ENCODE results near the gene DAP.
A peak's percentile ranks its signal among the peaks of the same experiment; 100 is the strongest.

Gene DAP

DNA sequence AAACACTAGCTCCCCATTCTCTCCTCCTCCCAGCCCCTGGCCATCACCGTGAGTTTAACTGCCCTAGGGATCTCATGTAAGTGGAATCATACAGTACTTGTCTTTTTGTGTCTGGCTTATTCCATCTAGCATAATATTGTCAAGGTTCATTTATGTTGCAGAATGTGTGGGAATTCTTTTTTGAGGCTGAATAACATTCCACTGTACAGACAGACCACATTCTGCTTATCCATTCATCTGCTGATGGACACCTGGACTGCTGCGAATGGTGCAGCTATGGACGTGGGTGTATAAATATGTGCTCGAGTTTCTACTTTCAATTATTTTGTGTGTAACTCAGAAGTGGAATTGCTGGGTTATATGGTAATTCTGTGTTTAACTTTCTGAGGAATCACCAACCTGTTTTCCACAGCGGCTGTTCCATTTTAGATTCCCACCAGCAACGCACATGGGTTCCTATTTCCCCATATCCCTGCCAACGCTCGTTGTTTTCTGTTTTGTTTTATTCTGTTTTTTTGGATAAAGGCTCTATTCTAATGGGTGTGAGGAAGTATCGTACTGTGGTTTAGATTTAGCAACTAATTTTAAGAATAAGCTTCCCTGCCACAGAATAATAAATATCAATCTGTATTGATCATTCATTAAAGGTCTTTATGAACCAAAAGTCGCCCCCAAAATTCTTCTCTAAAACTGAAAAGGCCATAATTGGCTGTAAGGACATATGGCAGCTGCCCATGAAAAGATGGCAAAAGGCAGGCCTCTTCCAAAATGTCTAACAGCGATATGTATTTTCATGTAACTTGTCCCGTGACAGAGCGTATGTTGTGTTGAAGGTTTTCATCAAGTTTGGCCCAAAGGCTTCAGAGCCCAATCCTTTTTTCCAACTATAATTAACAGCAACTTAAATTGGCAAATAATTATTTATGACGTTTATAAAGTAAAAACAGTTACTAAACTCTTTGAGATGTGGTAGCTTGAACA, 70.3 kb downstream of the DAP start:
- no peak for FAIRE-seq
- DNase-seq (ENCODE audit: low spot score), result peak; percentile 48

DNA sequence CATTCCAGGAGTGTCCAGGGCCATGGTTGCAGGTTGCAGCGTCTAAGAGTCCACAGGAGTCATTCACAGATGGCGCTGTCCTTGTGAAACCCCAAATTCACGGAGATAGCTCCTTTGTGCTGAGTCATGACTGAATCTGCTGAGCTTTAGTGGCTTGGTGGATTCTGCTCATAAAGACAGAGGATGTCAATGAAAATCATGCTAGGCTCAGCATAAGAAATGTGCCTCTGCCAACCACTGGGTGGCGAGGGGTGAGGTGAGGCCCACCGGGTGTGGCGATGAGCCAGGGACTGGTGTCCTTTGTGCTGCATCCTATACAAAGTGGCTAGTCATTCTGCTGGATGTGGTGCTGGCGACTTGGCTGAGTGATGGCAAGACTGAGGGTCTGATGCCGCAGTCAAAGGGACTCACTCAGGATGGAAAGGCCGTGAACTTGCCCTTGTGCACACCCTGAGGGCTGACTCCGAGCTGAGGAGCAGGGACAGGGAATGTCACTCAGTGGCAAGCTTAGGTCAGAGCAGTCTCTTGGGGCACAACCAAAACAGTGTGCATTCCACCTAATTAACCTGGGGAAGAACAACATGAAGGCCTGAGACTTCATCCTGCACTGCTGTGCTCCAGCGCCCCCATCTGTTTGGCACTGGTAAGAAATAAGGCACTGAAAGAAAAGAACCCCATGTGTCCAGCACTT, 71.5 kb downstream of the DAP start:
- DNase-seq (ENCODE audit: low spot score) (peak; percentile 75), FAIRE-seq (no peak)

DNA sequence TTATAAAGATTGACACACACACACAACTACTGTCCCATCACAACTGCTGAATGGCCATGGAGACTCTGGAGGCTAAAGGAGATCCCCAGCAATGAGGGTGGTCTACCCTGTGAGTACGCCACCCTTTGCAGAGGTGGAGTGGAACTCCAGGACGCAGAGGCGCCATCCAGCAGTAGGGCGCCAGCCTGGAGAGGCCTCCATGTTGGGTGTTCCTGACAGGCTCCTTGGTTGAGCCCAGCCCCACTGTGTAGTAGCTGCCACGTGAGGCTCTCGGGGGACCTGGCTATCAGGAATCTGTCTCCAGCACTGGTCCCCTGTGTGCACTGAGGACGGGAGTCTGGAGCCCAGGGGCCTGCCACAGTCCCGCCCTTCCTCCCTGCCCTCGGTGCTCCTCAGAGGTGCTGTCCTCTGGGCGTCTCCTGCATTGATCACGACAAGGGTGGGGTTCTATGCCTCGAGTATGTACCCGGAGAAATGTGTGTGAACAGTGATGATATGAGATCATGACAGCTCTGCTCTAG, 72.3 kb downstream of the DAP start:
- FAIRE-seq (no peak), DNase-seq (ENCODE audit: low spot score) (no peak)

DNA sequence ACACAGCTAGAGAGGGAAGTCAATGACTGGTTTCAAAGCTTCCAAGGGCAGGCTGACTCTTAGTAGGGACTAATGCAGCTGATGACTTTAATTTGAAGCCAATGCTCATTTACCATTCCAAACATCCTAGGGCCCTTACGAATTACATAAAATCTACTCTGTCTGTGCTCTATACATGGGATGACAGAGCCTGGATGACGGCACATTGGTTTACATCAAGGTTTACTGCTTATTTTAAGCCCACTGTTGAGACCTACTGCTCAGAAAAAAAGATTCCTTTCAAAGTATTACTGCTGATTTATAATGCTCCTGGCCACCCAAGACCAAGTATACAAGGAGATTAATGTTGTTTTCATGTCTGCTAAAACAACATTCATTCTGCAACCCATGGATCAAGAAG, 74.1 kb downstream of the DAP start:
- FAIRE-seq, result no peak
- no peak for DNase-seq (ENCODE audit: low spot score)

DNA sequence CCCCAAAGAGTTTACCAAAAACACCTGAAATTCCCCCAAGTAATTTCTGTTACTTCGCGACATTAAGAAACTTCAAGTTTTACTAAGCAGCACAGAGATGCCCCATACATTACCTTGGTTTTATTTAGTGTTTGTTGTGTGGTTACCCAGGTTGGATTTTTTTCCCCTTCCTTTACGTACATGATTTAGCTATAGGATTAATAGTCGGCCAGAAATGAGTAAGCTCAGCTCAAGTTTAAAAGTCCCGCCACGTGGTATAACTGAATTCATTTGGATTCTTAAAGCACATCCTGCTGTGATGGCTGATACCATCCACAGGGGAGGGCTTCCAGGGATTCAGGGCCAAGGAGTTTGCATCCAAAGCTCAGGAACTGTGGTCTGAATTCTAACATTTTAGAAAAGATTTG, 75.9 kb downstream of the DAP start:
- no peak for FAIRE-seq
- DNase-seq (ENCODE audit: low spot score), result no peak

DNA sequence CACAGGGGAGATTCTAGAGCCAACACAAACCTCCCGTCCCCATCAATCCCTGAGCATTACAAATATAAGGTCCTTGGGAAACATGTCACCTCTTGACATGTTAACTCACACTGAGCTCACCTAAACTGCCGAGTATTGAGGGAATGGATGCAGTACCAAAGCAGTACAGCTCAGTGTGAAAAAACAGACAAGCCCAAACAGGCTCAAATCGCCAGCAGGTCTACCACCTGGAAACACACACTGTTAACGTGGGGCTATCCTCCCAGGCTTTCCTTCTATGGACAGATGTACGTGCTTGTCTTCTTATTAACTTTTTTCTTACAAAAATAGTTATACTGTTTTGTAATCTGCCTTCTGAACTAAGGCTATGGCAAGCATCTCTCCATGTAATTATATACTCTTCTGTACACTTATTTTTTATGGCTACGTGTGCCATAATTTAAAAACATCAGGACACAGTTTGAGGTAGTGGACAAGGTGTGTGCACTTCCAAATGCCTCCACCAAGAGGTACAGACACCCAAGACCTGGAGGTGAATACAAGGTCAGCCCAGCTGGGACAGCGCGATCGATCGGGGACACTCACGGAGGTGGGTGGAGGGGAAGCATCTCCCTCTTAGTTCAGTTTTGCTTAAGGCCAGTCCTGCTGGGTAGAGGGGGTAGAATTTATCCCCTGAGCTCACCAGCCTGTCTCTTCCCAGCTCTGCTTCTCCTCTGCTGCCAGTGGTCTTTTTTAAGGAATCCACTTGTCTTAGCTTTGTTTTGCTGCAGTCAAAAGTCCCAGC, 76.5 kb downstream of the DAP start:
- no peak for DNase-seq (ENCODE audit: low spot score)
- no peak for FAIRE-seq

DNA sequence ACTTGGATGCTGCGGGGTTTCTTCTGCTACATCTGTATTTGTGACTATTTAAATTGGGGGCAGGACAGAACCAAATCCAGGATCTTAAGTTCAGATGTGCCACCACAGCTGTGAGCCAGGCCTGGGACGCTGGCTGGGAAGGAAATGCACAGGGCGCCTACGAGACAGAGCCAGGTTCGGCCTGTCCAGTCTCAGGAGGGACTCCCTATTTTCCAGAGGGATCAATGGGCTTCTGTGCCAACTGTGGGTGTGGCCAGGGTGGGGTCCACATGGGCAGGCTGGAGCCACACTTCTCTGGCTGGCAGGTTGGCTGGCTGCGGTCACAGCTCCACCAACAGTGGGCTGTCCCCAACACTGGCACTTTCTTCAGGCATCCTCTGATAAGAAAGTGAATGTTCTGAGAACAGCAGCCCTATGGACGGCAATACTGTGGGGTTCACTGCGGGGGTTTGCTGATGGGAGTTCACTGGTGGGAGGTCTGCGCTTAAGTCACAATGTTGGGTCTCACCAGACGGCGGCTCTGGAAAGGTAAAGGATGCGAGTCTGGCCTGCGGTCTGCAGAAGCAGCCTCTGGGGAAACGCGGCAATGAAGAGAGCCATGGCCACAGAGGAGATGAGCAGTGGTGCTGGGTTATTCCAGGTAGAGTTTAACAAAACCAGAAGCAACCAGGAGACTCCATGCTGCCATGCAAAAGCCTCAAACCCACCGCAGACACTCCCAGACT, 78.1 kb downstream of the DAP start:
- FAIRE-seq (no peak), DNase-seq (ENCODE audit: low spot score) (no peak)

DNA sequence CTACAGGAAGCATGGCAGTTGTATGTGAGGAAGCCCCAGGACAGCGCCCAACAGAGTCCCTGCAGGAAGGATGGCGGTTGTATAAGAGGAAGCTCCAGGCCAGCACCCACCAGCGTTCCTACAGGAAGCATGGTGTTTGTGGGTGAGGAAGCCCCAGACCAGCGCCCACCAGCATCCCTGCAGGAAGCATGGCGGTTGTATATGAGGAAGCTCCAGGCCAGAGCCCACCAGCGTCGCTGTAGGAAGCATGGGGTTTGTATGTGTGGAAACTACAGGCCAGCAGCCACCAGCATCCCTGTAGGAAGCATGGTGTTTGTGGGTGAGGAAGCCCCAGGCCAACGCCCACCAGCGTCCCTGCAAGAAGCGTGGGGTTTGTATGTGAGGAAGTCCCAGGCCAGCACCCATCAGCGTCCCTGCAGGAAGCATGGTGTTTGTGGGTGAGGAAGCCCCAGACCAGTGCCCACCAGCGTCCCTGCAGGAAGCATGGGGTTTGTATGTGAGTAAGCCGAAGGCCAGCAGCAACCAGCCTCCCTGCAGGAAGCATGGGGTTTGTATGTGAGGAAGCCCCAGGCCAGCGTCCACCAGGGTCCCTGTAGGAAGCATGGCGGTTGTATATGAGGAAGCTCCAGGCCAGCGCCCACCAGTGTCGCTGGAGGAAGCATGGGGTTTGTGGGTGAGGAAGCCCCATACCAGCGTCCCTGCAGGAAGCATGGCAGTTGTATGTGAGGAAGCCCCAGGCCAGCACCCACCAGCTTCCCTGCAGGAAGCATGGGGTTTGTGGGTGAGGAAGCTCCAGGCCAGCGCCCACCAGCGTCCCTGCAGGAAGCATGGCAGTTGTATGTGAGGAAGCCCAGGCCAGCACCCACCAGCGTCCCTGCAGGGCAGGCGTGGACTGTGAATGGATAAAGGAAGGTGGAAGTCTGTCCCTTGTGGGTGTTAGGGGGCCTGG, 79.0 kb downstream of the DAP start:
- no peak for FAIRE-seq
- no peak for DNase-seq (ENCODE audit: low spot score)

DNA sequence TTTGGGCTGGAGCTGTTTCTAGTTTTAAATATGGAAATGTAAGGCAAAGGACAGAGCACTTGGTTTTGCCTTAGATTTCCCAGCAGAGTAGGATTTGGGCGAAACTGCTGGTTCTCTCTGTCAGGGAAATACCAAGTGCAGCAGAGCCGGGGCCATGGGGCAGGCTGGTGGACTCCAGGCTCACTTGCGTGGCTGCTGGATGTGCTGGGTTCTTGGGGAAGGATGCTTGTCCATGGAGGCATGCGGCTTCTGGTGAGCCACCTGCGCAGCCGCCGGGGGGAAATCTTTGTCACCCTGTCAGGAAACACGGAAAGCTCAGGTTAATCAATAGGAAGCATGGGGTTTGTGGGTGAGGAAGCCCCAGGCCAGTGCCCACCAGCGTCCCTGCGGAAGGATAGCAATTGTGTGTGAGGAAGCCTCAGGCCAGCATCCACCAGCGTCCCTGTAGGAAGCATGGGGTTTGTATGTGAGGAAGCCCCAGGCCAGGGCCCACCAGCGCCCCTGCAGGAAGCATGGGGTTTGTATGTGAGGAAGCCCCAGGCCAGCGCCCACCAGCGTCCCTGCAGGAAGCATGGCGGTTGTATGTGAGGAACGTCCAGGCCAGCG, 80.1 kb downstream of the DAP start:
- FAIRE-seq (no peak), DNase-seq (ENCODE audit: low spot score) (no peak)

DNA sequence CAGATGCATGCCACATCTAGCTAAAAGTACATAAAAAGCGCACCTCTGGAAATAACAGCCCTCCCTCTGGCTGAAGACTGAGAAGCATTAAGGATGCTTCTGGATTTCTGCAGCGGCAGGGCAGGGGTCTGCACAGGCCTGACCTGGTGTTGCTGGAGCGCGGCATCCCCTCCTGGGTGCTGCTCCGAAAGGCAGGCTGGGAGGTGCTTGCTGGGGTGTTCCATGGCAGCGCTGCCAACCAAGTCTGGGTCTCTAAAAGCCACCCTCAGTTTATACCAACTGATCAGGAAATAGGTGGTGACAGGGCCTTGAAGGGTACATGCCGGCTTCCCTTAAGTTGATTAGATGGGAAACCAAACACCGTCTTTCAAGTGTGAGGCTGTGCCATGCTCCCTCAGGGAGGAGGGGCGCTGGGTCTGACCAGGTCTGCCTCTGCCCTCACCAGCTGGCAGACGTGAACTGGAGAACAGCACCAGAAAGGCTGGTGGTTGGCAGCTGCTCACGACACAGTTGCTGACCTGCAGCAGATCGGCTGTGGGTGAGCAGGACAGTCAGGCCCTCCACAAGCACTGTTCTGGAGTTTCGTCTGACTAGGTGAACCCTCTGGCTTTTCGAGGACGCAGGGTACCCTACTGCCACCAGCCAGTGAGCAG, 81.6 kb downstream of the DAP start:
- DNase-seq (ENCODE audit: low spot score), result no peak
- no peak for FAIRE-seq

DNA sequence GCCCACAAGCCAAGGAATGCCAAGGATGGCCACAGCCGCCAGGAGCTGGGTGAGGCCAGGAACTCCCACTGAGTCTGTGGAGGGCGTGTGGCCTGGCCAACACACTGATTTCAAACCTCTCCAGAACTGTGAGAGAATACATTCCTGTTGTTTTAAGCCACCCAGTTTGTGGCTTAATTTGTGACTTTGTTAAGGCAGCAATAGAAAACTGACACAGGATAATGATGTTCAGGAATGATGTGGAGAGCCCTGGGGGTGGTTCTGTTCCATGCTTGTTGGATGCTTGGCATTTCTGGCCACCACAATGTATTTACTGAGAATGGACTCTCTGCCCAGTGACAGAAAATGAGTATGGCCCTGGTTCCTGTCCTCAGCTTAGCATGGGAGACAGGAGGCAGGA, 82.8 kb downstream of the DAP start:
- DNase-seq (ENCODE audit: low spot score), result peak; percentile 76
- FAIRE-seq, result peak; percentile 57

DNA sequence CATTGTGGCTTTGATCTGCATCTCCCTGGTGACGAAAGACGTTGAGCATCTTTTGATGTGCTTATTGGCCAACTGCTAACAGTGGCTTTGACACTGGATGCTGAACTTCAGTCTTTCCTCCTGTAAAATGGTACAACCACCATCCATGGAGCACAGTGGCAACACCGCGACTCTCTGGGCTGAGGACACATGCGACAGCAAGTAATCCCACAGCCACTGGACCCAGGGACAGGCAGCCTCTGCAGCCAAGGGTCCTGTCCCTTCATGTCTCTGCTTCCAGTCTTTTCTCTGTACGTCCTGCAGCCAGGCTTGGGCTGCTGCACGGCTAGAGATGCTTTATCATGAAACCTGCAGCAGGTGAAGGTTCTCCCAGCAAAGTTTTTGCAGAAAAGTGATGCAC, 83.5 kb downstream of the DAP start:
- FAIRE-seq (no peak), DNase-seq (ENCODE audit: low spot score) (no peak)

DNA sequence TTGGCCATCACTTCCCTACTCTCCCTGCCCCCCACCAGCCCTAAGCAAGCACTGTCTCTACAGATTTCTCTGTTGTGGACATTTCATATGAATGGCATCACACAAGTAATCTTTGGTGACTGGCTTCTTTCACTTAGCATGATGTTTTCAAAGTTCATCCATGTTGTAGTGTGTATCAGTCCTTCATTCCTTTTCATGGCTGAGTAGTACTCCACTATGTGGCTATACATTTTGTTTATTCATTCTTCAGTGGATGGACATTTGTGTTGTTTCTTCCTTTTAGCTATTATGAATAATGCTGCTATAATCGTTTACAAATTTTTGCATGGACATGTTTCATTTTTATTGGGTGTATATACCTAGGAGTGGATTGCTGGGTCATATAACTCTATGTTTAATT, 84.1 kb downstream of the DAP start:
- DNase-seq (ENCODE audit: low spot score) (no peak), FAIRE-seq (no peak)

DNA sequence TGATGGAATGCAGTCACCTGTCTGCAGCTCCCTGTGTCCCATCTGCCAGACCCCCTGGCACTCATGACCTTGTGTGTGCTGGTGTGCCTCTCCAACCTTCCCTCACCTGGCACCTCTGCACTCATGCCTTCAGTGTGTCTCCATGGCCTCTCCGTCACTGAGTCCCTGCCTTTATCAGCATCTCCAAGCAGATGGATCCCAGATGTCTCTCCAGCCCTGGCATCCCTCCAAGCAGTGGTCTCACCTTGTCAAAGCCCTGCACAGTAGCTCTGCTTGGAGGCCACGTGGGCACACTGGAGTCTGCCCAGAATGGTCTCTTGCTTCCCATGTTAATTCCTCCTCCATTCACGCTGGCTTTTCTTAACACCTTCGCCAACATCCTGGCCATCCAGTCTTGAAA, 84.8 kb downstream of the DAP start:
- DNase-seq (ENCODE audit: low spot score), result no peak
- FAIRE-seq, result no peak

DNA sequence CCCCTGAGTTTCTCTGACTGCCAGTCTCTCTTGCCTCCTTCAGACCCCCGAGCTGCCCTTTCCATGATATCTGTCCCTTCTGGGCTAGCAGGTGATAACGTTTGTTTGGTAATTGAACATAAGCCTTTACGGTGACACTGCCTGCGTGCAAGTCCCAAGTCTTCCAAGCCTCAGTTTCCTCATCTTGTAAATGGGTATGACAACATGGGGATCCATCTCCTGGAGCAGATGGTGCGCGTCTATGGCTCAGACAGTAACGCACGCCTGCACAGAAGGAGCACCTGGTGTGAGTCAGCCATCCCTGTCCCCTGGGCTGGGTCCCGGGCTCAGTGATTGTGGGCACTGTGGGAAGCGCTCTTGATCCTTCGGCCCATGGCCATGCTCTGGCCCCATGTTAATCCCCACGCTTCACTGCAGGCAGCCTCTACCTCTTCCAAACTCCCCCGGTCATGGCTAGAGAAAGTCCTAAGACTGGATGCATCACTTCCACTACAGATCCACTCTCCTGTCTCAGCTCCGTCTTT, 85.8 kb downstream of the DAP start:
- DNase-seq (ENCODE audit: low spot score) (no peak), FAIRE-seq (no peak)

DNA sequence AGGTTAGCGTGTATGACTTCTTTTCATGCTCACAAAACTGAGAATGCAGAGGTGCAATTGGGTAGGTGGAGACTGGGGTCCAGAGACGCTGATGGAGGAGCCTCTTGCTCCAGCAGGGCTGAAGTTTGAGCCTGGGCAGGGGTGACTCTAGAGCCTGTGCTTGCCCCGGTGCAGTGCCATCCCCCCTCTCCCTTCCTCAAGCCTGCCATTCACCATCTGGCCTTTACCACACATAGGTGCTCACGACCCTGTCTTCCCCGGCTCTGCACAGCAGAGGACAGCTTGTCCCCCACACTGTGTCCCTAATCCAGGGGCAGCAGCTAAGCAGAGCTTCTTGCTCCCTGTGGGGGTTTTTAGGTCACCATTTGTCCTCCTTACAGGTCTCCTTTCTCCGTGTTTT, 86.5 kb downstream of the DAP start:
- FAIRE-seq, result no peak
- DNase-seq (ENCODE audit: low spot score), result no peak

DNA sequence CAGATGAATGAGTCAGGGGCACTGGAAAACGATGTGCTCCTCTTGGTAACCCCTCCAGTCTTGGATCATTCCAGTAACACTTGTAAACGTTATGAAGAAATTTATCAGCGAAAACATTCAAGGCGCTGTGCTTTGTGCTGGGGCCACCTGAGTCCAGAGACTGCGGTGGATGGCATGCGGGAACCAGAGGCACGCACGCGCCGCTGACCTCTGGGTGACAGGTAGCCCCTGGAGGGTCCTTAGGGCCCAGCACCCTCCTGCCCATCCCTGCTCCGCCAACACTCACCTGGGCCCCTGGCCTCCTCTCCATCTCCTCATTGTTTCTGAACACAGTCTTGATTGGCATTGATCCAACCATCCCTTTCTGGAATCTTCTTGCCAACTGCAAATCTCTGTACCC, 86.9 kb downstream of the DAP start:
- DNase-seq (ENCODE audit: low spot score) (no peak), FAIRE-seq (no peak)

DNA sequence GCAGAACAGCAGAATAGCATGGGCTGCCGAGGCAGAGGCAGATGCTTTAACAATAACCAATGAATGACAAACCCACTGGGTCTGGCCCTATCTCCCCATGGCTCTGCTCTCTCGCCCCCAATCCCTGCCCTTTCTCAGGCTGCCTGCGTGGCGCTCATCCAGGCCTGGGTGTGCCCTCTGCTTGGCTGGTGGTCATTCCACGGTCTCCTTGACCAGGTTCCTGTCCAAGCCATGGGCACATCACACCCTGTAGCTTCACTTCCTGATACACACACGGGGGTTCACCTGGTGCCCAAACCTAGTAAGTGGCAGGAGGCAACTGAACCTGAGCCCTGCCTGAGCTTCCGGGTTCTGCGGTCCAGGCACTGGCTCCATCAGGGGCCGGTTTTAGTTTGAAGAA, 87.6 kb downstream of the DAP start:
- DNase-seq (ENCODE audit: low spot score) (no peak), FAIRE-seq (no peak)

DNA sequence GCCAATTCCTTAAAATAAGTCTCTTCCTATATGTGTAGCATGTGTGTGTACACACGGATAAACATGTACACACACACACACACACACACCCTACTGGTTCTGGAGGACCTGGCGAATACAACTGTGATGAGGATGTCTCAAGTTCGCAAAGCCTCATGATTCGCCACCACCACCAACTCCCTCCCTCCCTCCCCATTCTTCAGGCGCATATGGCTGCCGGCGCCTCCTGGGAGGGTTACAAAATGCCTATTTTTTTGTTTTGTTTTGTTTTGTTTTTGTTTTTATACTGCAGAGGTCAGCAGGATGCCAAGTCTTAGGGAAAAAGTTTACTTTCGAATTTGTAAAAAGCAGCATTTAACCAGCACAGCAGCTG, 88.0 kb downstream of the DAP start:
- no peak for FAIRE-seq
- DNase-seq (ENCODE audit: low spot score), result no peak

Data from RCC 7860 (cell line).